NCI-H146 treated with DMSO at 0.1 percent for 48 hours (cell line): ENCODE data around the gene MAPKAP1.

Experiments used
- DNase-seq: peaks from one replicate; lab custom pipeline; 2025; ENCODE audit not compliant: unreplicated experiment; lab: John Stamatoyannopoulos, UW

Gene MAPKAP1

GRCh38 chr9:125435776-125436612, 271.0 kb downstream of the MAPKAP1 start:
- DNase-seq = no peak

GRCh38 chr9:125434986-125435775, 271.8 kb downstream of the MAPKAP1 start:
- no peak for DNase-seq

- no peak for DNase-seq
Observed at GRCh38 chr9:125433461-125434011, 273.5 kb downstream of the MAPKAP1 start.

GRCh38 chr9:125432715-125433385, 274.2 kb downstream of the MAPKAP1 start:
- no peak for DNase-seq

- no peak for DNase-seq
Observed at GRCh38 chr9:125431741-125432271, 275.2 kb downstream of the MAPKAP1 start.

- DNase-seq = no peak
Observed at GRCh38 chr9:125431012-125431305, 276.0 kb downstream of the MAPKAP1 start.

- no peak for DNase-seq
Observed at GRCh38 chr9:125430161-125431011, 276.6 kb downstream of the MAPKAP1 start.

- DNase-seq = no peak
Observed at GRCh38 chr9:125429476-125430160, 277.4 kb downstream of the MAPKAP1 start.

- DNase-seq = no peak
Observed at GRCh38 chr9:125428902-125429467, 278.0 kb downstream of the MAPKAP1 start.

- DNase-seq = no peak
Observed at GRCh38 chr9:125428060-125428901, 278.7 kb downstream of the MAPKAP1 start.

GRCh38 chr9:125427556-125427955, 279.5 kb downstream of the MAPKAP1 start:
- no peak for DNase-seq

GRCh38 chr9:125426926-125427325, 280.1 kb downstream of the MAPKAP1 start:
- DNase-seq = no peak

- no peak for DNase-seq
Observed at GRCh38 chr9:125425901-125426515, 281.0 kb downstream of the MAPKAP1 start.

- no peak for DNase-seq
Observed at GRCh38 chr9:125425170-125425897, 281.7 kb downstream of the MAPKAP1 start.

- no peak for DNase-seq
Observed at GRCh38 chr9:125423964-125424363, 283.0 kb downstream of the MAPKAP1 start.

- DNase-seq = no peak
Observed at GRCh38 chr9:125422853-125423252, 284.2 kb downstream of the MAPKAP1 start.

- no peak for DNase-seq
Observed at GRCh38 chr9:125421591-125422181, 285.3 kb downstream of the MAPKAP1 start.
